ENCODE measurements around the gene COLEC11. TPM values are rescaled to one million over a fixed set of nuclear protein-coding genes. Genes with fewer than 3 reads are reported as not detected.

The COLEC11 gene
- total and polyA plus RNA-seq, 9 donors, result 0.14 to 1.3 (median 0.42) TPM; not detected in 1

- H3K36me3 ChIP-seq (ENCODE audit: control insufficient read depth, insufficient read depth, low read length), result peaks cover 45% of the 10 kb centered on the region
Measured at GRCh38 chr2:3584076-3584475, 10.8 kb upstream of the COLEC11 start.

GRCh38 chr2:3584608-3585260 is 10.2 kb upstream of the COLEC11 start:
- H3K36me3 ChIP-seq (ENCODE audit: control insufficient read depth, insufficient read depth, low read length), result peaks cover 40% of the 10 kb centered on the region
- H3K4me3 ChIP-seq (ENCODE audit: low read length), result no peak overlapping the region
- no peaks in the 10 kb centered on the region for H3K9me3 ChIP-seq (replicated peaks; ENCODE audit: control insufficient read depth, low read depth, low read length)
- peaks cover 13% of the 10 kb centered on the region for H3K4me1 ChIP-seq (ENCODE audit: control insufficient read depth, insufficient read depth, low read length)
- peak overlapping the region; percentile 75 for H3K27ac ChIP-seq (ENCODE audit: low read length)
- 57% methylated on average over 1 of the region's 4 CpGs for WGBS (ENCODE audit: insufficient coverage)
- H3K27me3 ChIP-seq (ENCODE audit: control insufficient read depth, insufficient read depth, low read length), result no peaks in the 10 kb centered on the region
- no peak for DNase-seq

More at GRCh38 chr2:3584076-3584475, 10.8 kb upstream of the COLEC11 start:
- peaks cover 13% of the 10 kb centered on the region for H3K4me1 ChIP-seq (ENCODE audit: control insufficient read depth, insufficient read depth, low read length)
- DNase-seq, result no peak
- H3K27ac ChIP-seq (ENCODE audit: low read length), result no peak overlapping the region
- no peaks in the 10 kb centered on the region for H3K27me3 ChIP-seq (ENCODE audit: control insufficient read depth, insufficient read depth, low read length)
- H3K9me3 ChIP-seq (replicated peaks; ENCODE audit: control insufficient read depth, low read depth, low read length), result no peaks in the 10 kb centered on the region
- no peak overlapping the region for H3K4me3 ChIP-seq (ENCODE audit: low read length)
- WGBS (ENCODE audit: insufficient coverage), result no CpG with 5 or more reads among the region's 6 CpGs

GRCh38 chr2:3585261-3586109 is 9.4 kb upstream of the COLEC11 start:
- H3K4me1 ChIP-seq (ENCODE audit: control insufficient read depth, insufficient read depth, low read length), result peaks cover 13% of the 10 kb centered on the region
- WGBS (ENCODE audit: insufficient coverage), result 42% methylated on average over 25 of the region's 29 CpGs
- H3K9me3 ChIP-seq (replicated peaks; ENCODE audit: control insufficient read depth, low read depth, low read length), result no peaks in the 10 kb centered on the region
- H3K4me3 ChIP-seq (ENCODE audit: low read length), result no peak overlapping the region
- no peaks in the 10 kb centered on the region for H3K27me3 ChIP-seq (ENCODE audit: control insufficient read depth, insufficient read depth, low read length)
- H3K27ac ChIP-seq (ENCODE audit: low read length), result peak overlapping the region; percentile 75
- H3K36me3 ChIP-seq (ENCODE audit: control insufficient read depth, insufficient read depth, low read length), result peaks cover 33% of the 10 kb centered on the region
- DNase-seq, result peak; percentile 83

- Histone ChIP-seq H3K27ac (ENCODE audit: low read length) (peak overlapping the region; percentile 75), H3K9me3 (replicated peaks; ENCODE audit: control insufficient read depth, low read depth, low read length) (no peaks in the 10 kb centered on the region), H3K36me3 (ENCODE audit: control insufficient read depth, insufficient read depth, low read length) (peaks cover 28% of the 10 kb centered on the region), H3K27me3 (ENCODE audit: control insufficient read depth, insufficient read depth, low read length) (no peaks in the 10 kb centered on the region), H3K4me1 (ENCODE audit: control insufficient read depth, insufficient read depth, low read length) (peaks cover 13% of the 10 kb centered on the region), H3K4me3 (ENCODE audit: low read length) (no peak overlapping the region)
- DNase-seq, result no peak
- WGBS (ENCODE audit: insufficient coverage), result 88% methylated on average over 11 of the region's 16 CpGs
Measured at GRCh38 chr2:3586220-3586619, 8.7 kb upstream of the COLEC11 start.

GRCh38 chr2:3587021-3587420 is 7.9 kb upstream of the COLEC11 start:
- no peaks in the 10 kb centered on the region for H3K9me3 ChIP-seq (replicated peaks; ENCODE audit: control insufficient read depth, low read depth, low read length)
- H3K27me3 ChIP-seq (ENCODE audit: control insufficient read depth, insufficient read depth, low read length), result no peaks in the 10 kb centered on the region
- no CpG with 5 or more reads among the region's 5 CpGs for WGBS (ENCODE audit: insufficient coverage)
- H3K36me3 ChIP-seq (ENCODE audit: control insufficient read depth, insufficient read depth, low read length), result peaks cover 20% of the 10 kb centered on the region
- no peak overlapping the region for H3K4me3 ChIP-seq (ENCODE audit: low read length)
- no peak overlapping the region for H3K27ac ChIP-seq (ENCODE audit: low read length)
- no peak for DNase-seq
- H3K4me1 ChIP-seq (ENCODE audit: control insufficient read depth, insufficient read depth, low read length), result peaks cover 13% of the 10 kb centered on the region

GRCh38 chr2:3587432-3587831 is 7.5 kb upstream of the COLEC11 start:
- DNase-seq, result no peak
- Histone ChIP-seq H3K27me3 (ENCODE audit: control insufficient read depth, insufficient read depth, low read length) (no peaks in the 10 kb centered on the region), H3K27ac (ENCODE audit: low read length) (no peak overlapping the region), H3K36me3 (ENCODE audit: control insufficient read depth, insufficient read depth, low read length) (peaks cover 18% of the 10 kb centered on the region), H3K4me3 (ENCODE audit: low read length) (no peak overlapping the region), H3K9me3 (replicated peaks; ENCODE audit: control insufficient read depth, low read depth, low read length) (no peaks in the 10 kb centered on the region), H3K4me1 (ENCODE audit: control insufficient read depth, insufficient read depth, low read length) (peaks cover 13% of the 10 kb centered on the region)
- 96% methylated on average over 4 of the region's 6 CpGs for WGBS (ENCODE audit: insufficient coverage)

GRCh38 chr2:3588084-3588483 is 6.8 kb upstream of the COLEC11 start:
- H3K4me3 ChIP-seq (ENCODE audit: low read length), result no peak overlapping the region
- H3K27ac ChIP-seq (ENCODE audit: low read length), result no peak overlapping the region
- no peaks in the 10 kb centered on the region for H3K27me3 ChIP-seq (ENCODE audit: control insufficient read depth, insufficient read depth, low read length)
- DNase-seq, result no peak
- H3K9me3 ChIP-seq (replicated peaks; ENCODE audit: control insufficient read depth, low read depth, low read length), result no peaks in the 10 kb centered on the region
- WGBS (ENCODE audit: insufficient coverage), result 93% methylated on average over 5 of the region's 7 CpGs
- peaks cover 18% of the 10 kb centered on the region for H3K36me3 ChIP-seq (ENCODE audit: control insufficient read depth, insufficient read depth, low read length)
- H3K4me1 ChIP-seq (ENCODE audit: control insufficient read depth, insufficient read depth, low read length), result peaks cover 13% of the 10 kb centered on the region

- 93% methylated on average over 10 of the region's 11 CpGs for WGBS (ENCODE audit: insufficient coverage)
- Histone ChIP-seq H3K9me3 (replicated peaks; ENCODE audit: control insufficient read depth, low read depth, low read length) (no peaks in the 10 kb centered on the region), H3K27me3 (ENCODE audit: control insufficient read depth, insufficient read depth, low read length) (no peaks in the 10 kb centered on the region), H3K27ac (ENCODE audit: low read length) (no peak overlapping the region), H3K36me3 (ENCODE audit: control insufficient read depth, insufficient read depth, low read length) (peaks cover 15% of the 10 kb centered on the region), H3K4me1 (ENCODE audit: control insufficient read depth, insufficient read depth, low read length) (peaks cover 13% of the 10 kb centered on the region), H3K4me3 (ENCODE audit: low read length) (no peak overlapping the region)
- no peak for DNase-seq
Measured at GRCh38 chr2:3589086-3589485, 5.8 kb upstream of the COLEC11 start.

GRCh38 chr2:3595404-3595803 is 492 bp downstream of the COLEC11 start:
- Histone ChIP-seq H3K36me3 (ENCODE audit: control insufficient read depth, insufficient read depth, low read length) (no peaks in the 10 kb centered on the region), H3K4me3 (ENCODE audit: low read length) (no peak overlapping the region), H3K4me1 (ENCODE audit: control insufficient read depth, insufficient read depth, low read length) (peaks cover 6% of the 10 kb centered on the region), H3K9me3 (replicated peaks; ENCODE audit: control insufficient read depth, low read depth, low read length) (no peaks in the 10 kb centered on the region), H3K27ac (ENCODE audit: low read length) (no peak overlapping the region), H3K27me3 (ENCODE audit: control insufficient read depth, insufficient read depth, low read length) (no peaks in the 10 kb centered on the region)
- 78% methylated on average over 11 of the region's 11 CpGs for WGBS (ENCODE audit: insufficient coverage)
- DNase-seq, result no peak

- DNase-seq, result no peak
- no peaks in the 10 kb centered on the region for H3K27me3 ChIP-seq (ENCODE audit: control insufficient read depth, insufficient read depth, low read length)
- no peak overlapping the region for H3K4me3 ChIP-seq (ENCODE audit: low read length)
- WGBS (ENCODE audit: insufficient coverage), result 96% methylated on average over 5 of the region's 6 CpGs
- H3K4me1 ChIP-seq (ENCODE audit: control insufficient read depth, insufficient read depth, low read length), result peaks cover 6% of the 10 kb centered on the region
- no peak overlapping the region for H3K27ac ChIP-seq (ENCODE audit: low read length)
- H3K9me3 ChIP-seq (replicated peaks; ENCODE audit: control insufficient read depth, low read depth, low read length), result no peaks in the 10 kb centered on the region
- no peaks in the 10 kb centered on the region for H3K36me3 ChIP-seq (ENCODE audit: control insufficient read depth, insufficient read depth, low read length)
Measured at GRCh38 chr2:3595985-3596384, 1.1 kb downstream of the COLEC11 start.
